Stimulated activated CD4-positive, alpha-beta T cell treated with anti-CD3 and anti-CD28 coated beads, Interleukin-15, amount 100 ng/mL, for 1 hour (primary cell): ENCODE results near the gene FLNB.

Experiments used
- DNase-seq, 2 donors: peaks; one replicate each; pipeline ENCODE4 v3.0.0-alpha.2; 2020; ENCODE audit warnings: low read depth in 1 of 2, low spot score in 1 of 2

The FLNB gene

GRCh38 chr3:58177747-58178527, 169.7 kb downstream of the FLNB start:
- peak; percentile 72 to 86 for DNase-seq

GRCh38 chr3:58178528-58179234, 170.5 kb downstream of the FLNB start:
- no peak for DNase-seq

- no peak for DNase-seq
Measured at GRCh38 chr3:58179235-58180098, 171.2 kb downstream of the FLNB start.

- no peak for DNase-seq
Measured at GRCh38 chr3:58180099-58180880, 172.1 kb downstream of the FLNB start.

GRCh38 chr3:58180940-58181587, 172.8 kb downstream of the FLNB start:
- DNase-seq, result no peak

- DNase-seq, result no peak
Measured at GRCh38 chr3:58183221-58183620, 175.0 kb downstream of the FLNB start.

GRCh38 chr3:58183891-58184290, 175.7 kb downstream of the FLNB start:
- no peak for DNase-seq

GRCh38 chr3:58184309-58184981, 176.2 kb downstream of the FLNB start:
- DNase-seq, result no peak

- no peak for DNase-seq
Measured at GRCh38 chr3:58184982-58185360, 176.7 kb downstream of the FLNB start.

GRCh38 chr3:58188173-58188564, 179.9 kb downstream of the FLNB start:
- DNase-seq, result no peak

GRCh38 chr3:58188921-58189451, 180.8 kb downstream of the FLNB start:
- no peak for DNase-seq

GRCh38 chr3:58189691-58190090, 181.5 kb downstream of the FLNB start:
- DNase-seq, result no peak

GRCh38 chr3:58190291-58190690, 182.1 kb downstream of the FLNB start:
- no peak for DNase-seq

- no peak for DNase-seq
Measured at GRCh38 chr3:58190882-58191281, 182.7 kb downstream of the FLNB start.

GRCh38 chr3:58191361-58191991, 183.3 kb downstream of the FLNB start:
- no peak for DNase-seq

GRCh38 chr3:58192069-58192468, 183.8 kb downstream of the FLNB start:
- DNase-seq, result no peak

GRCh38 chr3:58193682-58194407, 185.6 kb downstream of the FLNB start:
- no peak for DNase-seq

GRCh38 chr3:58197588-58197987, 189.4 kb downstream of the FLNB start:
- no peak for DNase-seq
